ENCODE results near the gene NUCB1.

NUCB1 gene

DNA sequence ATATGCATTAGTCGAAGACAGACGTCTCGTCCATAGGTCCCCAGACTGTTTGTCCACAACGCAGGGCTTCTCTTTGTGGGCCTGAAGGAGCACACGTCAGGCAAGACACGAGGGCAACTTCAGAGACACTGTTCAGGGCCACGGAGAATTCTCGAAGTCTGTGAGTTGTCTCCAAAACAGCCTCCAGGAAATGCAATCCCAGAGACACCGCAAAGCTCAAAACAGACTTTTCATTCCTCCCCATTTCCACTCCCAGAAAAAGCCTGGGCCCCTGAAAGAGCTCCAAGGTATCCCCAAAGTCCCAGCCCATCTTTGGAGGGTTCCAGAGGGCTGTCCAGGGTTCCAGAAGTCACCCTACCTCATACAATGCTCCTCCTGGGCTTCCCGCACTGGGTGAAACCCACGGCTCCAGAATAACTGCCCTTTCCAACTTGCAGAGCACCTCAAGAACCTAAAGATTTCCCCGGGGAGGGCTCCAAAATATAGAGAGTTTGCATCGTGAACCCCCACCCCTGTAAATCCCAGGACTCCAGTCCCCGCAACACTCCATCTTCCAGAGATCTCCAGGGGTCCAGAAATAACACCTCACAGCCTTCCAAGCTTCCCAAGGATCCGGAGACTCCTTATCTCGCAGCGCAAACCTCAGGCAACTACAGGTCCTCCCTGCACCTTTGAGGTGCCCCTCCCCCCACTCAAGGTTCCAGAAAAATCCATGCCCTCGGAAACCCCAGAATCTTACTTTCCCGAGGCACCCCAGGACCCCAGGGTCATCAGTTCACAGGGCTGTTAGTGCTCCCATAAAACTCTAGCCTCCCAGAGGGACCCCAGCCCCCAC is 64.3 kb downstream of the NUCB1 start:
- no peak for FAIRE-seq

DNA sequence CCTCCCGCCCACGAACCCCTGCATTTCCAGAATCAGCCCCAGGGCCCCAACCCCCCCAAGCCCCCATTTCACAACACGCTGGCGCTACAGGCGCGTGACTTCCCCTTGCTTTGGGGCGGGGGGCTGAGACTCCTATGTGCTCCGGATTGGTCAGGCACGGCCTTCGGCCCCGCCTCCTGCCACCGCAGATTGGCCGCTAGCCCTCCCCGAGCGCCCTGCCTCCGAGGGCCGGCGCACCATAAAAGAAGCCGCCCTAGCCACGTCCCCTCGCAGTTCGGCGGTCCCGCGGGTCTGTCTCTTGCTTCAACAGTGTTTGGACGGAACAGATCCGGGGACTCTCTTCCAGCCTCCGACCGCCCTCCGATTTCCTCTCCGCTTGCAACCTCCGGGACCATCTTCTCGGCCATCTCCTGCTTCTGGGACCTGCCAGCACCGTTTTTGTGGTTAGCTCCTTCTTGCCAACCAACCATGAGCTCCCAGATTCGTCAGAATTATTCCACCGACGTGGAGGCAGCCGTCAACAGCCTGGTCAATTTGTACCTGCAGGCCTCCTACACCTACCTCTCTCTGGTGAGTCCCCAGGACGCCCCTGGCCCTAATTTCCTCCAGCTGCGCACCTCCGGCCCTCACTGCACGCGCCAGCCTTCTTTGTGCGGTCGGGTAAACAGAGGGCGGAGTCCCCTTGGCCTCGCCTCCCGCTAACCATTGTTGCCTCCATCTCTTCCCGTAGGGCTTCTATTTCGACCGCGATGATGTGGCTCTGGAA is 65.1 kb downstream of the NUCB1 start, which contains the start of gene FTL:
Gene FTL (plus strand): TSS at position 270 of the 766 bp plus-strand sequence. CDS start 199 bp downstream, at position 469.
- peak; percentile 61 for FAIRE-seq

DNA sequence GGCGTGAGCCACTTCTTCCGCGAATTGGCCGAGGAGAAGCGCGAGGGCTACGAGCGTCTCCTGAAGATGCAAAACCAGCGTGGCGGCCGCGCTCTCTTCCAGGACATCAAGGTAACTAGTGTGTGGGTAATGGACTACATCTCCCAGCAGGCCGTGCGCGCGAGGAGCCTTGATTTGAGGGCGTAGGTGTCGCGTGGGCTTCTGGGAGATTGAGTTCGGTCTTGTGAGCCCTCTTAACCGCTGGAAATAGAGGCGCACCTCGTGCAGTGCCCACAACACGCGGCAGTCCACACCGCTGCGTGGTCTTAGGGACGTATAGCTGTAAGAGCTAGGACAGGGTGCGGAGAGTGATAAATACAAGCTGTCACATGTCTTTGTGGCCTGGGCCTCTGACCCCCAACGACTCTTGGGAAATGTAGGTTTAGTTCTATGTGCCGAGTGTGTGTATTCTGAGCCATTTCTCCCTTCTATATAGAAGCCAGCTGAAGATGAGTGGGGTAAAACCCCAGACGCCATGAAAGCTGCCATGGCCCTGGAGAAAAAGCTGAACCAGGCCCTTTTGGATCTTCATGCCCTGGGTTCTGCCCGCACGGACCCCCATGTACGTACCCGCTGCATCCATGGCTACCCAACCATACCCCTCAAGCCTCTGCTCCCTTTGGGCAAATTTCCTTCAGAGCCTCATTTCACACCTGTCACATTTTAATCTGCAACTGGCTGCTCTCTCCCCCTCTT is 65.9 kb downstream of the NUCB1 start:
- no peak for FAIRE-seq

DNA sequence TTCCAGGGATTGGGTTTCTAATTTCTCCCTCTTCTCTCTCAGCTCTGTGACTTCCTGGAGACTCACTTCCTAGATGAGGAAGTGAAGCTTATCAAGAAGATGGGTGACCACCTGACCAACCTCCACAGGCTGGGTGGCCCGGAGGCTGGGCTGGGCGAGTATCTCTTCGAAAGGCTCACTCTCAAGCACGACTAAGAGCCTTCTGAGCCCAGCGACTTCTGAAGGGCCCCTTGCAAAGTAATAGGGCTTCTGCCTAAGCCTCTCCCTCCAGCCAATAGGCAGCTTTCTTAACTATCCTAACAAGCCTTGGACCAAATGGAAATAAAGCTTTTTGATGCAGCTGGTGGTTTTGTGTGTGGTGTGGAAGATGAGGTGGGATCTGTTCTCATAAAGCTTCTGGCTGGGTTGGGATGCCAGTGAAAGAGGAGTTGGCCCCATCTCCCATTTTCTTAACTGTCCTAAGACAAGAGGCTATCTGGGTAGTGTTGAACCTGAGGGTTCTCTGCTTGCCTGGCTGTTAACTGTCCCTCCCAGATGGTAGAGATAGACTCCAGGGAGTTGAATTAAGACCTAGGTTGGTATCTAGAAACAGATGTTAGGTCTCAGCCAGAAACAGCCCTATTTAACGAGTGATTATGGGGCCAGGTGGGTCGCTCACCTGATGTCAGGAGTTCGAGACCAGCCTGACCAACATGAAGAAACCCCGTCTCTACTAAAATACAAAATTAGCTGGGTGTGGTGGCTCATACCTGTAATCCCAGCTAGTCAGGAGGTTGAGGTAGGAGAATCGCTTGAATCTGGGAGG is 66.6 kb downstream of the NUCB1 start:
- no peak for FAIRE-seq

DNA sequence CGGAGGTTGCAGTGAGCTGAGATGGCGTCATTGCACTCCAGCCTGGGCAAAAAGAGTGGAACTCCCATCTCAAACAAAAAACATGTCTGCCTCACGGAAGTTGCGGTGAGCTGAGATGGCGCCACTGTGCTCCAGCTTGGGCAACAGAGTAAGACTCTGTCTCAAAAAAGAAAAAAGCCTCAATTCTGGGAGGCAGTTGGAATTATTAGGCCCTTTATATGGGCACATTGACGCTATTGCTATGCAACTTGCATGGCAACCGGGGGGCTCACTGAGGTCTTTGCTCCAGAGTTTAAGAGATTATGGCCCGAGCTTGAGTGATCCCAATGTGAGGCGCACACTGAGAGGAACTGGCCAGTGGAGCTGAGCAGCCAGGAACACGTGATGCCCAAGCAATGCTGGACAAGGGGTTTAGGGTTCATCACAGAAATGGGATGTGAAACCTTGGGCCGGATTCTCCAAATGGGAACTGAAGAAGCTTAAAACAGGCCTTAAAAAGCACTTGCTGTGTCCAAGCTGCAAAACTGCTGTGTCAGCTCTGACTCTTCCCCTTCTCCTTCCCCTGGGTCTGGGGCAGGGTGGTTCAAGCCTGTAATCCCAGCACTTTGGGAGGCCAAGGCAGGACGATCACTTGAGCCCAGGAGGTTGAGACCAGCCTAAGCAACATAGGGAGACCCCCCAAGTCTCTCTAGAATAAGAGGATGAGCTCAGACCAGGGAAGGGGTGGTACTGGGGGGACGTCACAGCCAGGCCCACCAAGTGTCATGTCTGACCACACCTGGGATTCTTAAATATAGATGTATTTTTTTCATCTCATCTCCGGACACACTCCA is 67.5 kb downstream of the NUCB1 start:
- no peak for FAIRE-seq

DNA sequence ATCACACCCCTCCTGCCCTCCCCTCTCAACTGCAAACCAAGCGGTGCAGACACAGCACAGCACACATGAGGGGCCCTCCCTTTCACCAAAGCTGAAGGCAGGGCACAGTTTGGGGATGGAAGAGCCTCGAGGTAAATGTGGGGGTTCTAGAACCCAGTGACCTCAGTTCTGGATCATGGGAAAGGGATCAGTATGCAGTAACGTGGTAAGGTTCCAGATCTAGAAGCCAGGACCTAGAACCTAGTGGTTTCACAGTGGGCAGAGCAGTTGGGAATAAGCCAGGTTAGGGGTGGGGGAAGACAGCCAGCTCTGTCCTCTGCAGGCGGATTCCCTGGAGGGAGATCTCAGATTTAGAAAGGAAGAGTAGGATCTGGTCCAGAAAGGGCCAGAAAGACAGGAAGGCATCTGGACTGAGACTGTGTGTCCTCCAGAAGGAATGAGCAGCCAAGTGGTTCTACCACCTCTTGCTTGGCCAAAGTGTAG is 68.1 kb downstream of the NUCB1 start:
- FAIRE-seq: no peak

DNA sequence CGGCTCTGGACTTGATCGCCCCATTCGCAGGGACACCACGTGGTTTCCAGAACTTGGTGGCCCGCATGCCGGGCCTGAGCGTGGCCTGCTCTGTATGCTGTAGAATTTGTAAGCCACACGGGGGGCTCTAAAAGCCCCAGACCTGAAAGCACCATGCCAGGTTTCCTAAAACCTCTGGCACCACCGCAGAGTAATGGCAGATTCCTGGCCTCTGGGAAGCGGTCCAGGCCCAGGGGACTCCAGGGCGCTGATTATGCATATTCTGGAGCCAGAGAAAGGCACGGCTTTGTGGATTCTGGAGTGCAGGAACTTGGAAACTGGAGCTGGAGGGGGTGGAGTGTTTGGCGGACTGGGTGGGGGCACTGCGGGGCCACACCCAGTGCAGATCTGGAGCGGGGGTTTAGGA is 68.7 kb downstream of the NUCB1 start:
- FAIRE-seq: no peak

DNA sequence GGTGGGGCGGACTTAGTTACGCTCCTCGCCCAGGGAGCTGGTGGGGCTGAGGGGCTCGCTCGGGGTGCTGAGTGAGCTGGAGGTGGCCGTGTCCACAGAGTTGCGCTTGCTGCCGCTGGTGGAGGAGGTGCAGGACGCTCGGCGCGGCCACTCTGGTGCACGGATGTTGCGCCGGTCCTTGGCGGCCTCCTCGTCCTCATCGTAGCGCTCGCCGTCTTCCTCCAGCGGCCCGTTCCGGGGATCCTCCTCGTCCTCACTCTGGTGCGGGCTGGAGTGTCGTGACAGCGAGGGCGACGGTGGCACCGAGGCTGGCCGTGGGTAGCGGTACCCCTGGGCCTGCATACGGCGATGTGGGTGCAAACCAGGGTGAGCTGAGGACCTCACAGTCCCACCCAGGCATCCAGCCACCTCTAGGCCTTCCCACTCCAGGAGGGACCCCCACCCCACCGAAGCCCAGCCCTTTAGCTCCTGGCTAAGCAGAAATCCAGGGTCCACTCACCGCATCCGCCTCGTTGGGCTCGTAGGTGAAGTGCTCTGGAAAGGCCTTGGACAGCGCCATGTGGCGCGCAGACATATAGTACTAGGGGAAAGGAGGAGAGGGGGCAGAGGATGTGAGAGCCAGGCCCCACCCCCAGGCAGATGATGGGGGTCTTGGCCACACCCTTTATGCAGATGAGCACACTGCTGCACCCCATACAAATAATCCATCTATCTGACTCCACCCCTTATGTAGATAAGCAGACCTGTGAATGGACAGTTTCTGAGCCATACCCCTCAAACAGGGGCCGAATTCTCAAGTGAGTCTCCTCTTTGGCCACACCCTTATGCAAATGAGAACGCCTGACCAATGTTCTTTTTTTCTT is 69.4 kb downstream of the NUCB1 start:
- FAIRE-seq: no peak

DNA sequence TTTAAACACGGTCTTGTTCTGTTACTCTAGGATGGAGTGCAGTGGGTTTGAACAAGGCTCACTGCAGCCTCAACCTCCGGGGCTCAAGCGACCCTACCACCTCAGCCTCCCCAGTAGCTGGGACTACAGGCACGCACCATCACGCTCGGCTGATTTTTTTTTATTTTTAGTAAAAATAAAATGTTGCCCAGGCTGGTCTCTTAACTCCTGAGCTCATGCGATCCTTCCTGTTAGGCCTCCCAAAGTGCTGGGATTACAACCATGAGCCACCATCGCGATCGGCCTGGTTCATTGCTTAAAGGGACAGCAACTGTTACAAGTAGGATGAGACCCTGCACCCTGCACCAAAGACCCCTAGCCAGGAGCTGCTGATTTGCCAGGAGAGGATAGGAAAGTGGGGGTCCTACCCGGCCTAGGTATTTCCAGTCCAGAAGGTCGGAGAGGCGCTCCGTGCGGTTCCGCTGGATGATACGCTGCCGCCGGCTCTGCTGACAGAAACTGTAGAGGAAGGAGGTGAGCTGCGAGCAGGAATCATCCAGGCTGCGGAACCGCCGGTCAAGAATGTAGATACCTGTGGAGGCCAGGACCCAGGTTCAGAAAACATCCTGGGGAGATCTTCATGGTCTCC is 70.1 kb downstream of the NUCB1 start:
- FAIRE-seq: no peak

DNA sequence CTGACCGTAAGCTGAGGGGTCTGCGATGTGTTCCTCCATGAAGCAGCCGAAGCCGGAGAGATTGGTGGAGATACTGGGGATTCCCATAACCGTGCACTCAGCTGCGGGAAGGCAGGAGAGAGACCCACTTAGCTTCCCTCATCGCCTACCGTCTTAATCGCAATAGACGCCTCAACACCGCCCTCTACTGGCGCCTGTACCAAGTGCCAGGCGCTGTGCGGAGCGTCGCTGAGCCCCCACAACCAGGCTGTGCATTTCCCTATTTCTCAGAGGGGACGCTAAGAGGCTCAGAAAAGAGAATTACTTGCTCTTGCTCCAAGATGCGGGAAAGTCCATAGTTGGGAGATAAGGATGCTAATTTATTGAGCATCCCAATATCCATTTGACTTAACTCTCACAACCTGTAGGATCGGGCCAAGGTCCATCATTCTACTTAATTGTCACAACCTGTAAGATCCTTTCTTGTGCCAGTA is 70.8 kb downstream of the NUCB1 start:
- FAIRE-seq: no peak
